Right cardiac atrium (tissue), 5 donors: Measurements from ENCODE around the gene MRPL27. TPM values are rescaled to one million over a fixed set of nuclear protein-coding genes. Genes with fewer than 3 reads are reported as not detected.

Experiments
- ATAC-seq, 2 donors: fragments of 200-7000 bp; cut with Tn5 transposase; one replicate each; pipeline versions ENCODE4 v1.8.0 to v1.9.1; 2020; ENCODE audit warnings: moderate library complexity in 2 of 2, mild to moderate bottlenecking in 1 of 2
- DNase-seq, 3 donors: peaks; one replicate each; pipeline ENCODE4 v3.0.0-alpha.2; 2020
- H3K27ac ChIP-seq: one replicate; pipeline ENCODE4 v1.5.1; 2013; ENCODE audit warnings: mild to moderate bottlenecking, low read length, control low read depth, moderate library complexity
- H3K27me3 ChIP-seq: one replicate; pipeline ENCODE4 v1.6.1; 2013; ENCODE audit not compliant: control insufficient read depth, insufficient read depth
- H3K4me1 ChIP-seq: one replicate; pipeline ENCODE4 v1.6.1; 2013; ENCODE audit warnings: low read length; ENCODE audit not compliant: control insufficient read depth, insufficient read depth
- H3K4me3 ChIP-seq: one replicate; pipeline ENCODE4 v1.5.1; 2013; ENCODE audit warnings: low read length, control low read depth
- H3K9me3 ChIP-seq: one replicate; pipeline ENCODE4 v1.6.1; 2013; ENCODE audit warnings: low read length; ENCODE audit not compliant: control insufficient read depth
- WGBS: extraction: QIAGEN DNeasy Blood & Tissue Kit; methylation state at CpG from one replicate; pipeline ENCODE4 v1.1.7; 2013; 5-methylcytosine and 5-hydroxymethylcytosine counted together
- intact Hi-C, 4 donors: fragments of 100-400 bp; cut with DNase I; formaldehyde crosslinking; loops; one replicate each; pipeline versions ENCODE4 v1.11.0 to v1.14.0; 2022 to 2023
- polyA plus RNA-seq: library from polyadenylated mRNA; stranded (reverse); fragments of 200-250 nt; gene quantifications from one replicate; pipeline ENCODE4 v1.2.3, GENCODE V29; 2013
- total RNA-seq, 4 donors: library from RNA; stranded (reverse); fragmentation: NEBNext Ultra II Directional; extraction: Animal tissue kit (Norgen Biotek cat#: 25700); gene quantifications; one replicate each; pipeline ENCODE4 v1.2.1, GENCODE V29; 2021
- donor health status: healthy with polysubstance abuse.
- donor health status: DM: no; HTN: yes; CAD: no.
- donor health status: DM: no; HTN: no; CAD: no.
- donor health status: DM: no; HTN: yes; CAD: no; lungs with severe emphysema.
- donor health status: DM: yes; HTN: yes; CAD: no.

MRPL27 gene
- total and polyA plus RNA-seq, 5 donors, result 74.4 to 194 (median 82.3) TPM

- Histone ChIP-seq H3K4me1 (no peaks in the 10 kb centered on the region), H3K4me3 (no peak overlapping the region), H3K9me3 (no peaks in the 10 kb centered on the region), H3K27me3 (no peaks in the 10 kb centered on the region), H3K27ac (no peak overlapping the region)
- 76% methylated on average over 9 of the region's 9 CpGs for WGBS
- no peak for DNase-seq
- intact Hi-C loops, result no loop called here
- no peak for ATAC-seq
Measured at GRCh38 chr17:50326831-50327364, 46.1 kb downstream of the MRPL27 start.

- no peaks in the 10 kb centered on the region for H3K4me1 ChIP-seq
- no peak for ATAC-seq
- H3K27ac ChIP-seq, result no peak overlapping the region
- WGBS, result 58% methylated on average over 4 of the region's 4 CpGs
- no peak overlapping the region for H3K4me3 ChIP-seq
- H3K27me3 ChIP-seq, result no peaks in the 10 kb centered on the region
- H3K9me3 ChIP-seq, result no peaks in the 10 kb centered on the region
- DNase-seq, result no peak
- intact Hi-C loops, result no loop called here
Measured at GRCh38 chr17:50325906-50326305, 47.1 kb downstream of the MRPL27 start.

- no peak overlapping the region for H3K27ac ChIP-seq
- H3K27me3 ChIP-seq, result no peaks in the 10 kb centered on the region
- DNase-seq (no peak), ATAC-seq (no peak)
- no peak overlapping the region for H3K4me3 ChIP-seq
- WGBS, result 57% methylated on average over 5 of the region's 5 CpGs
- no peaks in the 10 kb centered on the region for H3K9me3 ChIP-seq
- no peaks in the 10 kb centered on the region for H3K4me1 ChIP-seq
- intact Hi-C loops, result no loop called here
Measured at GRCh38 chr17:50323060-50323459, 49.9 kb downstream of the MRPL27 start.

- H3K4me3 ChIP-seq, result no peak overlapping the region
Measured at GRCh38 chr17:50322271-50322670, 50.7 kb downstream of the MRPL27 start.

GRCh38 chr17:50319306-50320004 is 53.5 kb downstream of the MRPL27 start:
- WGBS, result 68% methylated on average over 12 of the region's 12 CpGs
- Histone ChIP-seq H3K4me1 (no peaks in the 10 kb centered on the region), H3K9me3 (no peaks in the 10 kb centered on the region), H3K4me3 (no peak overlapping the region), H3K27me3 (no peaks in the 10 kb centered on the region), H3K27ac (no peak overlapping the region)
- intact Hi-C loops, result no loop called here
- no peak for DNase-seq
- no peak for ATAC-seq

More at GRCh38 chr17:50322271-50322670, 50.7 kb downstream of the MRPL27 start:
- DNase-seq (no peak), ATAC-seq (no peak)
- Histone ChIP-seq H3K27me3 (no peaks in the 10 kb centered on the region), H3K27ac (no peak overlapping the region), H3K9me3 (no peaks in the 10 kb centered on the region), H3K4me1 (no peaks in the 10 kb centered on the region)
- intact Hi-C loops, result no loop called here
- WGBS, result 50% methylated on average over 7 of the region's 7 CpGs

GRCh38 chr17:50318501-50319285 is 54.3 kb downstream of the MRPL27 start:
- Histone ChIP-seq H3K27ac (no peak overlapping the region), H3K4me1 (no peaks in the 10 kb centered on the region), H3K27me3 (no peaks in the 10 kb centered on the region), H3K9me3 (no peaks in the 10 kb centered on the region), H3K4me3 (no peak overlapping the region)
- DNase-seq, result no peak
- 71% methylated on average over 10 of the region's 10 CpGs for WGBS
- intact Hi-C loops, result no loop called here
- ATAC-seq, result no peak

Other genes starting within 250 kb of the MRPL27 start
- 1 to 10 TPM; 2.4 to 4.0 (median 3.5) TPM for gene SAMD14, start 243.0 kb downstream of the MRPL27 start, total RNA-seq
- 3.3 TPM for gene SAMD14, start 243.0 kb downstream of the MRPL27 start, polyA plus RNA-seq
- 10 to 100 TPM; 33.2 to 40.7 (median 36.1) TPM for gene PPP1R9B, start 222.5 kb downstream of the MRPL27 start, total RNA-seq
- gene PPP1R9B, start 222.5 kb downstream of the MRPL27 start, polyA plus RNA-seq, result 26.5 TPM
- gene SGCA, start 207.2 kb downstream of the MRPL27 start, total RNA-seq, result 100 to 1,000 TPM; 127 to 150 (median 133) TPM
- 156 TPM for gene SGCA, start 207.2 kb downstream of the MRPL27 start, polyA plus RNA-seq
- gene COL1A1, start 171.6 kb downstream of the MRPL27 start, total RNA-seq, result 100 to 1,000 TPM in 1 of 4 donors, 10 to 100 TPM in 3; 58.4 to 138 (median 74.3) TPM
- gene COL1A1, start 171.6 kb downstream of the MRPL27 start, polyA plus RNA-seq, result 24.8 TPM
- not detected for gene TMEM92, start 98.7 kb downstream of the MRPL27 start, total RNA-seq
- gene TMEM92, start 98.7 kb downstream of the MRPL27 start, polyA plus RNA-seq, result not detected
- 10 to 100 TPM; 15.8 to 19.1 (median 18.3) TPM for gene XYLT2, start 27.1 kb downstream of the MRPL27 start, total RNA-seq
- 13.2 TPM for gene XYLT2, start 27.1 kb downstream of the MRPL27 start, polyA plus RNA-seq
- under 1 TPM in 2 of 4 donors, not detected in 2; 0.46 to 0.59 TPM for gene EME1, start within 50 bp of the MRPL27 start, total RNA-seq
- gene EME1, start within 50 bp of the MRPL27 start, polyA plus RNA-seq, result 0.36 TPM
- gene LRRC59, start 24.3 kb upstream of the MRPL27 start, total RNA-seq, result 10 to 100 TPM; 22.9 to 62.0 (median 33.3) TPM
- gene LRRC59, start 24.3 kb upstream of the MRPL27 start, polyA plus RNA-seq, result 22.0 TPM
- gene ACSF2, start 53.0 kb upstream of the MRPL27 start, total RNA-seq, result 100 to 1,000 TPM in 2 of 4 donors, 10 to 100 TPM in 2; 61.1 to 112 (median 96.7) TPM
- gene ACSF2, start 53.0 kb upstream of the MRPL27 start, polyA plus RNA-seq, result 81.6 TPM
- gene CHAD, start 95.7 kb upstream of the MRPL27 start, total RNA-seq, result 1 to 10 TPM in 1 of 4 donors, under 1 TPM in 3; 0.34 to 1.1 (median 0.53) TPM
- 0.57 TPM for gene CHAD, start 95.7 kb upstream of the MRPL27 start, polyA plus RNA-seq
- gene RSAD1, start 105.7 kb upstream of the MRPL27 start, total RNA-seq, result 10 to 100 TPM; 27.8 to 38.5 (median 32.3) TPM
- gene RSAD1, start 105.7 kb upstream of the MRPL27 start, polyA plus RNA-seq, result 23.9 TPM
- 1 to 10 TPM in 2 of 4 donors, under 1 TPM in 2; 0.57 to 1.9 (median 0.95) TPM for gene MYCBPAP, start 135.3 kb upstream of the MRPL27 start, total RNA-seq
- gene MYCBPAP, start 135.3 kb upstream of the MRPL27 start, polyA plus RNA-seq, result 0.88 TPM
- 10 to 100 TPM in 3 of 4 donors, 1 to 10 TPM in 1; 5.4 to 31.5 (median 27.3) TPM for gene EPN3, start 159.6 kb upstream of the MRPL27 start, total RNA-seq
- gene EPN3, start 159.6 kb upstream of the MRPL27 start, polyA plus RNA-seq, result 22.6 TPM
- 10 to 100 TPM; 45.9 to 71.8 (median 52.6) TPM for gene SPATA20, start 174.0 kb upstream of the MRPL27 start, total RNA-seq
- 58.1 TPM for gene SPATA20, start 174.0 kb upstream of the MRPL27 start, polyA plus RNA-seq
- 10 to 100 TPM in 1 of 4 donors, 1 to 10 TPM in 3; 4.4 to 14.8 (median 6.9) TPM for gene CACNA1G, start 187.5 kb upstream of the MRPL27 start, total RNA-seq
- 4.3 TPM for gene CACNA1G, start 187.5 kb upstream of the MRPL27 start, polyA plus RNA-seq